ENCODE results near the gene CSH2. TPM values are rescaled to one million over a fixed set of nuclear protein-coding genes. Genes with fewer than 3 reads are reported as not detected.

CSH2 gene
- total RNA-seq, 1 experiment from 2014 or later = not detected

GRCh38 chr17:63830904-63831491 lies 42.5 kb downstream of the CSH2 start:
- Histone ChIP-seq H3K27ac (ENCODE audit: low read depth, low read length, poor library complexity, severe bottlenecking) (no peak overlapping the region), H3K4me3 (ENCODE audit: low read depth, low read length, poor library complexity, severe bottlenecking) (no peak overlapping the region), H3K4me1 (ENCODE audit: insufficient read depth, low read length, poor library complexity, severe bottlenecking) (peaks cover 22% of the 10 kb centered on the region), H3K27me3 (replicated peaks; ENCODE audit: insufficient read depth, low read depth, low read length, poor library complexity) (no peaks in the 10 kb centered on the region), H3K9me3 (ENCODE audit: low read depth, low read length, poor library complexity, severe bottlenecking) (no peaks in the 10 kb centered on the region), H3K36me3 (ENCODE audit: insufficient read depth, low read length, poor library complexity, severe bottlenecking) (peaks cover 69% of the 10 kb centered on the region)
- DNase-seq (ENCODE audit: low spot score) = no peak
- TF ChIP-seq EZH2 (IDR thresholded peaks at IDR 0.05; ENCODE audit: borderline replicate concordance, low read depth, low read length, poor library complexity, severe bottlenecking) (no peak), CTCF (conservative IDR thresholded peaks at IDR 0.05; ENCODE audit: low read depth, low read length) (no peak)
- intact Hi-C loops (cut with micrococcal nuclease; ENCODE audit: unreplicated experiment) = no loop called here
- ChIA-PET CTCF (no interaction called here), POLR2A (ENCODE audit: low non-redundant PET) (no interaction called here)
- BruUV-seq (replicated peaks) = no TSS peak

- intact Hi-C loops (cut with micrococcal nuclease; ENCODE audit: unreplicated experiment) = no loop called here
- TF ChIP-seq EZH2 (IDR thresholded peaks at IDR 0.05; ENCODE audit: borderline replicate concordance, low read depth, low read length, poor library complexity, severe bottlenecking) (no peak), CTCF (conservative IDR thresholded peaks at IDR 0.05; ENCODE audit: low read depth, low read length) (no peak)
- H3K36me3 ChIP-seq (ENCODE audit: insufficient read depth, low read length, poor library complexity, severe bottlenecking) = peaks cover 69% of the 10 kb centered on the region
- BruUV-seq (replicated peaks) = no TSS peak
- H3K27ac ChIP-seq (ENCODE audit: low read depth, low read length, poor library complexity, severe bottlenecking) = no peak overlapping the region
- POLR2A ChIA-PET (ENCODE audit: low non-redundant PET) = no interaction called here
- CTCF ChIA-PET = no interaction called here
- no peaks in the 10 kb centered on the region for H3K9me3 ChIP-seq (ENCODE audit: low read depth, low read length, poor library complexity, severe bottlenecking)
- H3K4me1 ChIP-seq (ENCODE audit: insufficient read depth, low read length, poor library complexity, severe bottlenecking) = peaks cover 21% of the 10 kb centered on the region
- DNase-seq (ENCODE audit: low spot score) = no peak
- H3K27me3 ChIP-seq (replicated peaks; ENCODE audit: insufficient read depth, low read depth, low read length, poor library complexity) = no peaks in the 10 kb centered on the region
- H3K4me3 ChIP-seq (ENCODE audit: low read depth, low read length, poor library complexity, severe bottlenecking) = no peak overlapping the region
Measured at GRCh38 chr17:63830278-63830677, 43.2 kb downstream of the CSH2 start.

- H3K27ac ChIP-seq (ENCODE audit: low read depth, low read length, poor library complexity, severe bottlenecking) = no peak overlapping the region
- peaks cover 12% of the 10 kb centered on the region for H3K4me1 ChIP-seq (ENCODE audit: insufficient read depth, low read length, poor library complexity, severe bottlenecking)
- H3K27me3 ChIP-seq (replicated peaks; ENCODE audit: insufficient read depth, low read depth, low read length, poor library complexity) = no peaks in the 10 kb centered on the region
- DNase-seq (ENCODE audit: low spot score) = no peak
- TF ChIP-seq CTCF (conservative IDR thresholded peaks at IDR 0.05; ENCODE audit: low read depth, low read length) = no peak
- peak overlapping the region; percentile 85 for H3K4me3 ChIP-seq (ENCODE audit: low read depth, low read length, poor library complexity, severe bottlenecking)
- peaks cover 72% of the 10 kb centered on the region for H3K36me3 ChIP-seq (ENCODE audit: insufficient read depth, low read length, poor library complexity, severe bottlenecking)
- CTCF ChIA-PET = no interaction called here
- BruUV-seq (replicated peaks) = no TSS peak
- no peaks in the 10 kb centered on the region for H3K9me3 ChIP-seq (ENCODE audit: low read depth, low read length, poor library complexity, severe bottlenecking)
- POLR2A ChIA-PET (ENCODE audit: low non-redundant PET) = interaction anchor here (0.8 kb wide), 1 partner anchor 11 kb away, joined by 3 read pairs; no protein-coding TSS in a partner anchor
- intact Hi-C loops (cut with micrococcal nuclease; ENCODE audit: unreplicated experiment) = no loop called here
Measured at GRCh38 chr17:63828936-63829335, 44.5 kb downstream of the CSH2 start.
